HG03097 (cell line): Measurements from ENCODE around the gene MPV17.
"Not testable (repeated sequence)": the region's sequence is repeated elsewhere in the genome, so short reads cannot be mapped to it uniquely, and the experiment has no call there.

ENCODE experiments used
- ATAC-seq: cut with Tn5 transposase; IDR thresholded peaks from one replicate; pipeline ENCODE4 v1.9.1; 2021; ENCODE audit not compliant: unreplicated experiment, low FRiP score

MPV17 gene

DNA sequence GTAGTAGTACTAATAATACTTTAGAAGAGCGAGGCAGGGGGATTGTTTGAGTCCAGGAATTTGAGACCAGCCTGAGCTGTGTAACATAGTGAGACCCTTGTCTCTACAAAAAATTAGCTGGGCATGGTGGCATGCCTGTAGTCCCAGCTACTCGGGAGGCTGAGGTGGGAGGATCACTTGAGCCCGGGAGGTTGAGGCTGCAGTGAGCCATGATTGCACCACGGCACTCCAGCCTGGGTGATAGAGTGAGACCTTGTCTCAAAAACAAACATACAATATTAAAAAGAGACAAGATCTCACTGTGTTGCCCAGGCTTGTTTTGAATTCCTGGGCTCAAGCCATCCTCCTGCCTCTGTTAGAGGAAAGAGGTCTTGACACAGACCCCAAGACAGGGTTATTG lies 22.3 kb downstream of the MPV17 start:
- not testable (repeated sequence) for ATAC-seq

DNA sequence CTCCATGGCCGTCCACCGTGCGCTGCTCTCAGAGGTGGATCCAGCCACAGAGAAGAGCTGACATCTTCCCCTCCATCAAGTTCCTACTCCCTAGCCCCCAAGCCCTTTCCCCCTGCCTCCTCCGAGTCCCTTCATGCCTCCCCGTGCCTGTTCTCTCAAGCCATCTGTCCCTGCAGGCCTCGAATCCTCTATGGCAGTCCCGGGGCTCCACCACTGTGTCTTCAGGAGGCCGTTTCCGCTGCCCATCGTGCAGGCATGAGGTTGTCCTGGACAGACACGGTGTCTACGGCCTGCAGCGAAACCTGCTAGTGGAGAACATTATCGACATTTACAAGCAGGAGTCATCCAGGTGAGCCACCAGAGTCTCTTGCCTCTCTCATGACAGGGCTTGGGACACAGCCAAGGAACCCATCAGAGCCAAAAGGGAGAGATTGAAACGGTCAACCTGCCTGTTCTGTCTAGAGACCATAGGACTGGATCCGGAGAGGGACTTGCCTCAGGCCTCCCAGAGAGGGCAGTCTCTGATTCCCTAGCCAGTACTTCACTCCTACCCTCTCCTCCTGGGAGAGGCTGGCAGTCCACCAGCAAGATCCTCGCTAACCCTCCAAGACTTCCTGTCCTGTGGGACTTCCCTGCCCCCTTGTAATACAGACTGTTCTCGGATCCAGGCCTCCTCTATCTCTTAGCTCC lies 24.4 kb downstream of the MPV17 start:
- ATAC-seq: no peak

DNA sequence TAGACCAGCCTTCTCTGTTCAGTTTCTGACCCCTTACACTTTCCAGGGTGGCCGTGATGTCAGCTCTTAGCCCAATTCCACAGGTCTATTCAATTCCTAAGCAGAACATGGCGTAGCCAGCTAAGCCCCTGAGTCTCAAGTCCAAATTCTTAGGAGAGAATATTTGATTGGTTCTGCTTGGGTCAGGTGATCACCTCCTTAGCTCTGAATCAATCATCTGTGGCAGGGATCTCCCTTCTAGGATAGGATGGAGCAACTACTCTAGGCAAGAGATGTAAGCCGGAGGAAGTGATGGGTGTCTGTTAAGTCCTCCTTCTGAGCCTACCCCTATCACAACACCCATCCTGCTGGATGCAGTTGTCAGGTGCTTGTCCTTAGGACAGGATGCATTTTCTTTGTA lies 25.7 kb downstream of the MPV17 start:
- no peak for ATAC-seq

DNA sequence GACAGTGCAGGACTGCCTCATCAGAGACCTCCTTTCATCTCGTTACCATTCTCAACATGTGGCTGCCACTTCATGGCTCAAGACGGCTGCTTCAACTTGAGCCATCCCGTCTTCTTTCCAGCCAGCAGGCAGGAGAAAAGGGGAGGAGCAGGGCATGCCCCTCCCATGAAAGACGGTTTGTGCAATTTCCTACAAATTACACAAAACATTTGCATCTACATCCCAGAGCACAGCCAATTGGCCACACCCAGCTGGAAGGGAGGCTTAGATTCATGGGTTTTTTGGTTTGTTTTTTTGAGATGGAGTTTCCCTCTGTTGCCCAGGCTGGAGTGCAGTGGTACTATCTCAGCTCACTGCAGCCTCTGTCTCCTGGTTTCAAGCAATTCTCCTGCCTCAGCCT lies 26.4 kb downstream of the MPV17 start:
- no peak for ATAC-seq

DNA sequence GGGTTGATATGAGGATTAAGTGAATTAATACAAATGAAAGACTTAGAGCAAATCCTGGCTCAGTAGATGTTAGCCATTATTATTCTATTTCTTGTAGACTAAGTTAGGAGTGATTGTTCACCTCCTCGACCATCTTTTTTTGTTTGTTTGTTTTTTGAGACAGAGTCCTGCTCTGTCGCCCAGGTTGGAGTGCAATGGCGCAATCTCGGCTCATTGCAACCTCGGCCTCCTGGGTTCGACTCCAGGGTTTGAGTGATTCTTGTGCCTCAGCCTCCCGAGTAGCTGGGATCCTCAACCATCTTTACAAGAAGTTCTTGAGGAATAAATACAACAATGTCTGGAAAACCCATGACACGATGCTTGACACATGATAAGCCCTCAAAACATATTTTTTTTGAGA lies 28.0 kb downstream of the MPV17 start:
- no peak for ATAC-seq

DNA sequence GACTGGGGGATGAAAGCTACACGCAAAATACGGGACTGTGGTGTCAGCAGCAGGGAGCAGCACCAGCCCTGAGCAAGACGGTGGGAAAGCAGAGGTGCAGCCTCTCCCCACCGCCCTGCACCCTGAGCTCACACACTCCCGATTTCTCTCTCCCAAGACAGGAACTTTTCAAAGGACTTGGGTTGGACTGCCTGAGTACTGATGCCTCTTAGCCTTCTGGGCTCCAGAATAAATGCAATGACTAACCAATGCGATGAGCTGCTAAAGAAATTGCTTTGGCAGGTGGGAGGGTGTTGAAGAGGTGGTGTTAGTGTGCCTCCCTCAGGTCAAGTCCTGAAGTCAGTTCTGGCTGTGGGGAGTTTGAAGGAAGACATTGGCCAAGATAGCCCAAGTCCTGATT lies 31.0 kb downstream of the MPV17 start:
- ATAC-seq: no peak

DNA sequence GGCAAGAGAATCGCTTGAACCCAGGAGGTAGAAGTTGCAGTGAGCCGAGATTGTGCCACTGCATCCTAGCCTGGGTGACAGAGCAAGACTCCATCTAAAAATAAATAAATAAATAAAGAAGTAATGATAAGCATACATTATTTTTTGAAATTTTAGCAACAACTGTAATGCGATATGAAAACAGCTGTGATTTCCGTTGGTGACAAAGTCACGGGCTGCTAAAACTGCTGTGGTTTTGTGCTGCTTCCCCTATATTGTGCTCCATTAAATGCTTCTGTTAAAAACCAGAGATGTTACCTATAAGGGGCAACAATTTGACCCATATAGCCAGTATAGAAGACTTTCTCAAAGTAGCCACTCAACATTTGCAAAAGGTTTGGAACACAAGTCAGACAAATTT lies 32.3 kb downstream of the MPV17 start:
- ATAC-seq: no peak

DNA sequence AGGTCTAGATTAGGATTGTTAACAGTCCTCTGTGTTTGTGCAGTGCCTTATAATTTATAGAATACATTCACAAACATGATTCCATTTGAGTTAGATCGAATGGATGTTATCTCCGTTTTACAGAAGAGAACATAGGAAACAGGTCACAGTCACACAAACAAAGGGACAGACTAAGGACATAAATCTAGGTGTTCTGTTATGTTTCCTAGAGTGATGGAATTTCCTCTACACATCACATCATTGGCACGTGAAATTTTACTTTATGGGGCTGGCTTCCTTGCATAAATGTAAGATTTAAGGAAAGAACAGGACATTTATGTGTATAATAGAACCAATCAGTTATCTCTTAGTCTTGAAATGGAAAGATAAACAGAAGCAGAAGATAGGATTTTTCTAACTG lies 34.3 kb downstream of the MPV17 start:
- ATAC-seq: no peak

DNA sequence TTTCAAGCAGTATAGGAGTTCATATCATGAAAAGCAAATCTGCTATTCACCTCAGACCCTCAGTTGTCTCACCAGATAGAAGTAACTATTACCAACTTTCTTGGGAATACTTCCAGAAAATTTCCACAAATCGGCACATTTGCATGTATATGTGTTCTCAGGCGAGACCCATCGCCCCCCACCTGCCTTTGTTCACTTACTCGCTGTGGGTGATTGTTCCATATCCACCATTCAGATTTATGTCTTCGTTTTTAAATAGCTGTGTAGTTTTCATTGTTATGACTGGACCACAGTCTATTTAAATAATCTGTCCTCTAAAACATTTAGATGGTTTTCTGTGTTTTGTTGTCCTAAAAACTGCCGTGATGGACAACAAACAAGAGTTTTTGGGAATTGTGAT lies 37.4 kb downstream of the MPV17 start:
- ATAC-seq: no peak

DNA sequence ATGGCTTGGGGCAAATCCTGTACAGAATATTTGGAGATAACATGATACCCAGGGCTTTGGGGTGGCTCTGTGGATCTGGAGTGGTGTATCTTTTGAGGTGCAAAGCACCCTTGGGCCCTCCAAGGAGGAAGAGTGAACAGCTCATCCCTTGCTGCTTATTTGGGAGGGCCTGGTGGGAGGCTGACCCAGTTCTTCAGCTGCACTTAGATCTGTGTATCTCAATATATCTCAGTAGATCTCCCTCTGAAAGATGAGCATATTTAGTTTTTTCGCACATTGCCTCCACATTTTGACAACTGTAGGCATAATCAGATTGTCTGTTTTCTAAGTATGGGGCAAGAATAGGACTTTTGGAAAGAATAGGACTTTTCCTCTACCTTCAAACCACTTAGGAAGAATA lies 37.9 kb downstream of the MPV17 start:
- no peak for ATAC-seq

DNA sequence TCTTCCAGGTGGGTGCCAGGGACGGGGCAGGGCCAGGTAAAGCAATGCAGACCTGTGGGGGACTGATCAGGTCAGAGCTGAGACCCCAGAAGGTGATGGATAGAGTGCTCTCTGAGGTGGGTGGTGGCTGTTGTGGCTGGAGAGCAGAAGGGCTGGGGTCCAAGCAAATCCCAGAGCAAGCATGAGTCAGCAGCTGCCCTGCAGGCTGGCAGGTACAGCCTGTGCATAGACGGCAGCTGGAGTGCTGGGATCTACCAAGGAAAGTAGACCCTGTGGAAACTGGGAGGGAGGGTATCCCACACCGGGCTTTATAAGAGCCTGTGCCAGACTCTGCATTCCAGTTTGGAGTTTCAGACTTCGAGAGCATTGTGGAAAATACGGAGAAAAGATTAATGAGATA lies 40.0 kb downstream of the MPV17 start:
- no peak for ATAC-seq

DNA sequence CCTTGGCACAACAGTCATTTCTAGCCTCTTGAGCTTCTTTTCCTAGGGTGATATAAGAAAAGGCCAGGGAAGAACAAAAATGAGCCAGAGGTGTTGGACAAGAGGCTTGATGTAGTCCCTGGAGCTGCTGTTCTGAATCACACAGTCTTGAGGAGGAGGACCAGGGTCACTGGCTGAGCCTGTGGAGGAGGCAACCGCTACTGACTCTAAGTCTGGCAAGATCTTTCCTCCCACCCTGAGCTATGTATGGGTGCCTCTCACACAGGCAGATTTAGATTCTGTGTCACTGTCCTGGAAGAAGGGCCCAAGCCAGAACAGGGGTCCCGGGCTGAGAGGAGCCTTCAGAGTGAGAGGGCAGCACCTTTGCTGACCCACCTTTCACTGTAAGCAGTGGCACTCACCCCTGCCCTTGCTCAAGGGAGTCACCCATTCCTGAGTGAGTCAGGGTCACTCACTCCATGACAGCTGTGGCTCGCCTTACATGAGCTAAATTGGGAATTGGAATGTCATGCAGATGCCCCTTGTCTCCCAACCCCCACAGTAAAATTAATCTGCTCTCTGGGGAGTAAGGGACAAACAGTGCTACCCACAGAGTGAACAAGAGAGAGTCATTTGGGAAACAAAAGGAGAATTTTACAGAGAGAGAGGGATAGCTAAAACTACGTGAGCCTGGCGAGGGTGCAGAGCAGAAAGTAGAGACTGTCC lies 40.9 kb downstream of the MPV17 start, which contains the start of gene TRIM54:
Gene TRIM54 (plus strand): TSS at position 575 of the 705 bp plus-strand sequence. CDS start 303 bp downstream, outside the sequence.
- no peak for ATAC-seq

DNA sequence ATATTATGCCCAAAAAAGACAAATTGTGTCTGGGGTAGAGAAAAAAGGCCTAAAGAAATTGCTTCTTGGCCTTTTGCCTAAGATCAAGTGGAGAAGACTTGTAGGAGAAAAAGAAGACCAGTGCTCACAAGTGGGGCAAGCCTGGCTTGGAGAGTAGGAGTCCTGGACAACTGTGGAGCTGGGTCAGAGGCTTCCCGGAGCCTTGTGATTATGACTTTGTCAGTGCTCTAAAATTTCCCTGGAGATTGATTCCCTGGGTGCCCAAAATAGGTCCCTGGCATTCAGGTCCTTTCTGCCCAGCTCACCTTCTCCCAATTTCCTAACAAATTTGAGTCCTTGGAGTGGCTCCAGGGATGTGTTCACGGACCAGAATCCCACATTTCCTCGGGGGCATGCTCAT lies 41.5 kb downstream of the MPV17 start:
- no peak for ATAC-seq

DNA sequence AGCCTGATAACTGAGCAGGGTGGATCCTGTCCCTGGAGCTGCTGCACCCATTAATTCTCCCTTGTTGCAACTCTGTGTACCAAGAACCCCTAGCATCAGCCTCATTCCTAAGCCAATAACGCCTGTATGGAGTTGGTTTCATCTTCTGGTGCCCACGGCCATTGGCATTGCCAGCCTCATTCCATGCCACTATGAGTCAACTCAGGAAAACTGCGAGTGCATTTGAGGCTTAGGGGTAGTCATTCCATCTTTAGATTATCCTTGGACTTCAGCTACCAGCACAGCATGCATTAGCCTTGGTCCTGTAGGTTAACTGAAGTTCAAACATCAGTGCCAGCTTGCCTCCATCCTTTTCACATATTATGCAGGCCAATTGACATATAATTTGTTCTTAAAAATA lies 42.1 kb downstream of the MPV17 start:
- no peak for ATAC-seq

DNA sequence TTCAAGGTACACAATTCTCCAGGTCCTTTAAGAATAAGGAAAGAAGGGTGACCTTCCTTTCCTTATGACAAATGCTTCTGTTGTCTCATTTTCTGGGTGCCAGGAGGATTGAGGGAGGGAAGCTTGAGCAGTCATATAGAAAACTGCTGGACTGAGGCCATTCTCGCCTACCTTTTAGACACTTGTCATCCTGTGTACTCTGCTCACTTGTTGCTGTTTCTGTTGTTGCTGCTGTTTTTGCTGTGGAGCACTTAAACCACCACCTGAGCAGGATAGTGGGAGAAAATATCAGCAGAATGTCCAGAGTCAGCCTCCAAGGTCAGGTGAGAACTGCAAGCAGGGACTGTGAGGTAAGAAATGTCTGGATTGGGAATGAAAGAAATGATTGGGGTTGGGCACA lies 44.9 kb downstream of the MPV17 start:
- ATAC-seq: no peak

DNA sequence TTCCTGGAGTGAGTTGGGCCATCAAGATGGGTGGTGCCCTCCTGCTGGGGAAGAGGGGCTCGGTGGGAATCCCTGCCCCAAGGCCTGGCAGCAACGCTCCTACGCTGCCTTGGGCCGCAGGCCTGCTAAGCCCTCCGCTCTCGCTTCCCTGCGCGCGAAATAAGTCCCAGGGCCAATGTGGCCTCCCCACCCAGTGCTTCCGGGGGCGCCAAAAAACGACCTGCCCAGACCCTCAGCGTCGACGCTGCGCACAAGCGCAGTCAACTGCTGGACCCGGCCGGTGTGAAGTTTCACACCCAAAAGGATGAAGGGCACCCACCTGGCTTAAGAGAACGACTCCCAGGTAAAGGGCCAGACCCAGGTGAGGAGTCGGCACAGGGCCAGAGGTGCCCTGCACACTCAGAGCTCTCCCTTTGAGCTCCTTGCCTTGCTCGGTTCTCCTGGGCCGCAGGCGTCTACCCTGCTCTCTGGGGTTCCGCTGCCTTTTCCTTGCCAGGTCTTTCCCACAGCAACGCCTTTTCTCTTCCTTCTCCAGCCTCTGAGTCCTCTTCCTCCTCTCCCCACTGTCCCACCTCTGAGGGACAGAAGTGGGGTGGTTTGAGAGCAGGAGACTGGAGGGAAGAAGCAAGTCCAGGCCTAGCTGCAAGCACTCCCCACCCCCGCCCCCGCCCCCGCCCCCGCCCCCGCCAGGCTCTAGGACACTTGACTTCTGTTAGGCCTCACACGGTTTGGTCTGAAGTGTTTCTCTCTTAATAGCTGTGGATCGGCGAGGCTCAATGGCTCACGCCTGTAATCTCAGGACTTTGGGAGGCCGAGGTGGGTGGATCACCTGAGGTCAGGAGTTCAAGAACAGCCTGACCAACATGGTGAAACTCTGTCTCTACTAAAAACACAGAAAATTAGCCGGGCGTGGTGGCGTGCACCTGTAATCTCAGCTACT lies 47.4 kb downstream of the MPV17 start, which contains the start of gene DNAJC5G:
Gene DNAJC5G (plus strand): TSS at position 223 of the 940 bp plus-strand sequence. CDS start 1,296 bp downstream, outside the sequence.
- no peak for ATAC-seq

DNA sequence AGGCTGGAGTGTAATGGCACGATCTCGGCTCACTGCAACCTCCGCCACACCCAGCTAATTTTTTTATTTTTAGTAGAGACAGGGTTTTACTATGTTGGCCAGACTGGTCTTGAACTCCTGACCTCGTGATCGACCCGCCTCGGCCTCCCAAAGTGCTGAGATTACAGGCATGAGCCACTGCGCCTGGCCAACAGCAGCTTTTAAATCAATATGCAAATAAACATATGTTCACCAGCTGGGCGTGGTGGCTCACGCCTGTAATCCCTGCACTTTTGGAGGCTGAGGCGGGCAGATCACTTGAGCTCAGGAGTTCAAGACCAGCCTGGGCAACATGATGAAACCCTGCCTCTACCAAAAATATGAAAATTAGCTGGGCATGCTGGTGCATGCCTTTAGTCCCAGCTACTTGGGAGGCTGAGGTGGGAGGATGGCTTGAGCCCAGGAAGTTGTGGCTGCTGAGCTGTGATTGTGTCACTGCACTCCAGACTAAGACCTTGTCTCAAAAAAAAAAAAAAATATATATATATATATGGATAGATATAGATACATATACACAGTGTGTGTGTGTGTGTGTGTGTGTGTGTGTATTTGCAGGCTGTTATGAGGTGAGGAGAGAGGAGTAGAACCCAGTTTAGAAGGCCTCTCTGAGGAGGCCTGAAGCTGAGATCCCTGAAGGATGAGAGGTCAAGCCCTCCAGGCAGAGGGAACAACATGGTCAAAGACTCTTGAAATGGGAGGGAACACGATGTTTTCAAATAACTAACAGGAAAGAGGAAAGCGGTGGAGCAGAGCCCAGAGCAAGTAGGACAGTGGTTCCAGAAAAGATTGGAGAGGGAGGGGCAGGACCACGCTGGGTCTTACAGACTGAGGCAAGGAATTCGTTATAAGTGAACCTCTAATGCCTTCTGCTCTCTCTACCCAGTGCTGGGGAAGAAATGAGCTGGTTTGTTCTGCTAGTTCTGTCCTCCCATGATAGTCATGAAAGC lies 50.1 kb downstream of the MPV17 start:
- ATAC-seq: not testable (repeated sequence)

DNA sequence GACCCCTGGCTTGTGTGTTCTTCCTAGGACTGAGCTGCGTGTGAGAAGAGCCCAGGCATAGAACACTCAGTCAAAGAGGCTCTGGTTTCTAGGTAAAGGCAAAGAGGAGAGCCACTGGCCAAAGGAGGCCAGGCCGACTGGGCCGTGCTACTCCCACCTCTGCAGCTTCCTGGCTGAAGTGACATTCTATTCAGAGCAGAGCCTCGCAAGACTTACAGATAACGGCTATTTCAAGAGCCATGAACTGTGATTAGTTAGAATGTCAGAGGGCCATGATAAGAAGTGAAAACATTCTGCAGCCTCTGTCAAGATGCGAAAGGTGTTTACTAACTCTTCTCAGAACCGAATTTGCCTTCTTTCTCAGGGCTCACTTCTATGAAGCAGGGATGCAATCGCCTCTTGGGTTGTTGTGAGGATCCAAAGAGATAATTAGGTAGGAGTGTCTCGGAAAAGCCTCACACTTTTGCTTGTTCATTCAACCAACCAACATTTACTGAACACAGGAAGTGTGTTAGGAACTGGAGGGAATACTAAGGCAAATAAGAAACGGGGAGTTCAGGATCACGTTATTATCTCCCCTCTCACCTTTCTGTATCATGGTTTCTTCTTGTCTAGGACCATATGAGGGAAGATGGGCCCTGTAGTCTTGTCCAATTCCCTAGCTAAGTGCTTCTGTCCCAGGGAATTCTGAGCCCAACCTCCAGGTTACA lies 51.1 kb downstream of the MPV17 start:
- ATAC-seq: no peak

DNA sequence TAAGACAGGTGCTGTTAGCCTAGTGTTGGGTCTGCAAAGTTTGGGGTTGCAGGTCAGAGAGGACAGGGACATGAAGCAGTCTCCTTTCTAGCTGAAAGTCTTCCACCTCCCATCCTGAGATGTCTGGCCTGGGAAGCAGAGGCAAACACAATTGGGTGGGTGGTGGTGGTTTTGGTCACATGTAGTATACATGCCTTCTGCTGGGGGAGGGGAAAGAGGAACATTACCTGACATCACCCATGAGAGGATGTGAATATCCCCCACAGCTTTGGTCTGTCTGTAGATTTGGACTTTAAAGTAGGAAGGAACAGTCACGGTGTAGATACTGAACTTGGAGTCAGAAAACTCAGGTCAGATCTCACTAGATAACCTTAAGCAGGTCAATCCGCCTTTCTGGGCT lies 52.2 kb downstream of the MPV17 start:
- no peak for ATAC-seq
